K562 (cell line): ENCODE data around the gene SCYL1. TPM values are rescaled to one million over a fixed set of nuclear protein-coding genes. Genes with fewer than 3 reads are reported as not detected.
"Not testable (repeated sequence)": the region's sequence is repeated elsewhere in the genome, so short reads cannot be mapped to it uniquely, and the experiment has no call there.

Experiments used
- ATAC-seq: fragments of 200-7000 bp; cut with Tn5 transposase; 3 replicates; pipeline ENCODE4 v1.9.1; 2020; ENCODE audit warnings: moderate library complexity
- BruUV-seq: library from RNA; stranded (reverse); fragments of 400-500 nt; replicated peaks from 2 replicates; lab custom pipeline; 2021; lab: Mats Ljungman, UMichigan
- CTCF ChIA-PET: fragments of 300-600 bp; formaldehyde crosslinking; extraction: SDS; loops from one replicate; lab custom pipeline; 2021; ENCODE audit warnings: low intra/inter-chr PET ratio; lab: Yijun Ruan, JAX
- POLR2A ChIA-PET: fragments of 300-600, 350-650 bp; sonication (Branson Sonifier 250); formaldehyde crosslinking; extraction: SDS; loops from one replicate; lab custom pipeline; 2021; ENCODE audit warnings: antibody characterized with exemption, inconsistent platforms; lab: Yijun Ruan, JAX
- DNase-seq, 4 experiments: peaks; one replicate each; pipeline versions ENCODE4 v3.0.0 to v3.0.0-alpha.2; 2011 to 2018; ENCODE audit warnings: low spot score in 3 of 4, mixed read lengths in 3 of 4; ENCODE audit errors: extremely low read depth in 1 of 4
- FAIRE-seq: peaks from 2 replicates; lab custom pipeline; 2011; peaks lifted over from hg19 to GRCh38; lab: Jason Lieb, UNC
- H2AFZ ChIP-seq: 2 replicates; pipeline ENCODE4 v1.6.0; 2011; ENCODE audit warnings: low read depth, low read length, control low read depth, inconsistent platforms
- H3K27ac ChIP-seq: fragments of 200-600 bp; 3 replicates; pipeline ENCODE4 v1.8.0; 2011; ENCODE audit warnings: low read depth, mild to moderate bottlenecking, control low read depth, inconsistent platforms, low read length, moderate library complexity, mixed read lengths; ENCODE audit errors: extremely low read depth
- H3K27me3 ChIP-seq, 2 experiments: fragments of 300-600 bp in 1 of 2; 2 replicates in 1 of 2; 3 replicates in 1 of 2; pipeline versions ENCODE4 v1.6.0 to v1.8.0; 2011; ENCODE audit warnings: inconsistent platforms in 2 of 2, low read length in 2 of 2, mild to moderate bottlenecking in 1 of 2, mixed read lengths in 1 of 2, moderate library complexity in 1 of 2; ENCODE audit not compliant: control insufficient read depth in 2 of 2, insufficient read depth in 2 of 2
- H3K36me3 ChIP-seq: fragments of 300-600 bp; 3 replicates; pipeline ENCODE4 v1.8.0; 2011; ENCODE audit warnings: mild to moderate bottlenecking, low read length, inconsistent platforms; ENCODE audit not compliant: control insufficient read depth, insufficient read depth
- H3K4me1 ChIP-seq, 2 experiments: fragments of 200-600 bp in 1 of 2; replicated peaks in 1 of 2; 2 replicates in 1 of 2; 3 replicates in 1 of 2; pipeline versions ENCODE4 v1.5.1 to v1.8.0; 2011; ENCODE audit warnings: inconsistent platforms in 2 of 2, low read length in 2 of 2, mild to moderate bottlenecking in 1 of 2, mixed read lengths in 1 of 2, moderate library complexity in 1 of 2; ENCODE audit not compliant: control insufficient read depth in 2 of 2, insufficient read depth in 2 of 2
- H3K4me2 ChIP-seq: 2 replicates; pipeline ENCODE4 v1.6.1; 2011; ENCODE audit warnings: low read length, control low read depth, inconsistent platforms, mixed read lengths; ENCODE audit not compliant: insufficient read depth
- H3K4me3 ChIP-seq: fragments of 200-600 bp; sonication (generic), shearing (Covaris generic); 2 replicates; pipeline ENCODE4 v1.5.1; 2016; ENCODE audit warnings: control low read depth, inconsistent platforms
- H3K79me2 ChIP-seq: fragments of 200-600 bp; 3 replicates; pipeline ENCODE4 v1.8.0; 2011; ENCODE audit warnings: low read length, inconsistent platforms; ENCODE audit not compliant: control insufficient read depth, insufficient read depth
- H3K9ac ChIP-seq, 2 experiments: 2 replicates each; pipeline versions ENCODE4 v1.6.0 to v1.6.1; 2011; ENCODE audit warnings: low read depth in 2 of 2, low read length in 2 of 2, control low read depth in 1 of 2, inconsistent platforms in 1 of 2, mild to moderate bottlenecking in 1 of 2, mixed read lengths in 1 of 2; ENCODE audit not compliant: insufficient read depth in 1 of 2
- H3K9me1 ChIP-seq: one replicate; pipeline ENCODE4 v1.6.0; 2011; ENCODE audit warnings: inconsistent platforms, mild to moderate bottlenecking, low read length, moderate library complexity; ENCODE audit not compliant: control insufficient read depth, insufficient read depth
- H3K9me3 ChIP-seq: replicated peaks from 2 replicates; pipeline ENCODE4 v1.5.1; 2011; ENCODE audit warnings: low read depth, low read length, inconsistent platforms; ENCODE audit not compliant: control insufficient read depth, insufficient read depth
- H4K20me1 ChIP-seq: replicated peaks from 2 replicates; pipeline ENCODE4 v1.6.1; 2011; ENCODE audit warnings: low read length, inconsistent platforms, mixed read lengths; ENCODE audit not compliant: control insufficient read depth, insufficient read depth
- KHSRP ChIP-seq: fragments of 450-650 bp; IDR thresholded peaks from 2 replicates; pipeline ENCODE4 v1.6.1; 2017
- MCM3 ChIP-seq: fragments of 450-650 bp; IDR thresholded peaks from 2 replicates; pipeline ENCODE4 v1.6.1; 2016
- NCOR1 ChIP-seq: fragments of 450-650 bp; IDR thresholded peaks from 2 replicates; pipeline ENCODE4 v1.6.1; 2016; ENCODE audit warnings: mild to moderate bottlenecking, moderate library complexity
- SETDB1 ChIP-seq: IDR thresholded peaks from one replicate; pipeline ENCODE4 v1.6.1; 2012; ENCODE audit warnings: low read length, control low read depth, inconsistent platforms
- TRIM25 ChIP-seq: fragments of 450-650 bp; IDR thresholded peaks from 2 replicates; pipeline ENCODE4 v1.7.0; 2016; ENCODE audit warnings: borderline replicate concordance
- ZBED1 ChIP-seq: IDR thresholded peaks from 2 replicates; pipeline ENCODE4 v1.6.1; 2014
- ZBTB7A ChIP-seq: IDR thresholded peaks from 2 replicates; pipeline ENCODE4 v1.6.1; 2011; ENCODE audit warnings: low read depth, mild to moderate bottlenecking, low read length, moderate library complexity, borderline replicate concordance; ENCODE audit not compliant: control insufficient read depth
- ZFX ChIP-seq: sonication (generic); formaldehyde crosslinking; IDR thresholded peaks from 2 replicates; pipeline ENCODE4 v1.8.0; 2022; ENCODE audit warnings: mild to moderate bottlenecking, missing genetic modification reagents, moderate library complexity
- ZNF121 ChIP-seq: sonication (generic); formaldehyde crosslinking; conservative IDR thresholded peaks from 2 replicates; pipeline ENCODE4 v1.8.0; 2022; ENCODE audit warnings: missing genetic modification reagents
- ZNF212 ChIP-seq: fragments of 450-650 bp; formaldehyde crosslinking; IDR thresholded peaks from 2 replicates; pipeline ENCODE4 v1.4.0; 2020; ENCODE audit warnings: mild to moderate bottlenecking
- ZNF239 ChIP-seq: fragments of 250-450 bp; sonication (Bioruptor Pico); IDR thresholded peaks from 2 replicates; pipeline ENCODE4 v1.4.0; 2020; ENCODE audit warnings: mild to moderate bottlenecking
- ZZZ3 ChIP-seq: fragments of 450-650 bp; IDR thresholded peaks from 2 replicates; pipeline ENCODE4 v1.6.1; 2016; ENCODE audit warnings: antibody characterized with exemption, mild to moderate bottlenecking, moderate library complexity
- WGBS: fragments of 100-300 bp; shearing (Covaris generic); methylation state at CpG from one replicate; pipeline ENCODE4 v1.1.6; 2016; ENCODE audit warnings: low coverage, mixed read lengths; ENCODE audit not compliant: insufficient coverage; ENCODE audit errors: missing lambda C conversion rate; 5-methylcytosine and 5-hydroxymethylcytosine counted together
- in situ Hi-C: fragments of 300-500 bp; cut with MboI; formaldehyde crosslinking; loops from 4 replicates; pipeline ENCODE4 v1.15.0; 2018; ENCODE audit warnings: inconsistent platforms, mixed read lengths
- intact Hi-C: fragments of 100-400 bp; cut with micrococcal nuclease; formaldehyde crosslinking; loops from 2 replicates; pipeline ENCODE4 v1.14.2; 2022
- polyA plus RNA-seq, 8 experiments: library from polyadenylated mRNA; depleted of rRNA in 4 of 8; stranded (reverse) in 5 of 8; unstranded in 3 of 8; fragments of >200 nt; fragmentation: Nextera tagmentation in 2 of 8; fragmentation: Illumina TruSeq in 1 of 8; extraction: Ambion mirVana in 2 of 8; extraction: Trizol in 1 of 8; gene quantifications; 2 replicates each; pipeline versions ENCODE4 v1.2.1 to v1.2.3, GENCODE V29; 2011 to 2014; ENCODE audit warnings: inconsistent platforms in 1 of 8, missing spikeins in 1 of 8
- total RNA-seq, 7 experiments: library from RNA; depleted of rRNA in 6 of 7; stranded (reverse); fragments of >200 nt in 6 of 7; fragmentation: Illumina TruSeq in 2 of 7; extraction: Trizol in 2 of 7; gene quantifications; 2 replicates each; pipeline versions ENCODE4 v1.2.1 to v1.2.3, GENCODE V29; 2011 to 2021; ENCODE audit warnings: low replicate concordance in 1 of 7

The SCYL1 gene
- total and polyA plus RNA-seq, 9 of the 15 experiments (the other 6 are each of a cell fraction or from before 2014, with no cell fraction given): 1.9 to 145 (median 57.6) TPM

GRCh38 chr11:65512311-65512710 lies 12.6 kb upstream of the SCYL1 start:
- BruUV-seq, DNase-seq, H3K9me3 ChIP-seq, H3K9ac ChIP-seq, H3K4me2 ChIP-seq, H3K36me3 ChIP-seq, H3K27me3 ChIP-seq, intact Hi-C loops, H3K4me3 ChIP-seq, CTCF ChIA-PET, H2AFZ ChIP-seq, FAIRE-seq, H3K27ac ChIP-seq, ATAC-seq, H4K20me1 ChIP-seq, H3K9me1 ChIP-seq: not testable (repeated sequence)
- WGBS: 72% methylated on average over 3 of the region's 3 CpGs
- peaks cover 5 to 14% of the 10 kb centered on the region in 2 experiments; a peak in 4 of 5 replicates for H3K4me1 ChIP-seq
- peaks cover 14% of the 10 kb centered on the region; the same call in 2 of the 3 replicates for H3K79me2 ChIP-seq
- POLR2A ChIA-PET: interaction anchor here (0.6 to 22.8 kb wide), 5 partner anchors 13 to 269 kb away, joined by 3 to 1349 read pairs (median 198); partner anchors contain the start of genes AP5B1, MALAT1 and NEAT1
- in situ Hi-C loops: loop anchor here (5.0 kb wide), 3 partner anchors 95 to 235 kb away; no protein-coding TSS in a partner anchor

DNA sequence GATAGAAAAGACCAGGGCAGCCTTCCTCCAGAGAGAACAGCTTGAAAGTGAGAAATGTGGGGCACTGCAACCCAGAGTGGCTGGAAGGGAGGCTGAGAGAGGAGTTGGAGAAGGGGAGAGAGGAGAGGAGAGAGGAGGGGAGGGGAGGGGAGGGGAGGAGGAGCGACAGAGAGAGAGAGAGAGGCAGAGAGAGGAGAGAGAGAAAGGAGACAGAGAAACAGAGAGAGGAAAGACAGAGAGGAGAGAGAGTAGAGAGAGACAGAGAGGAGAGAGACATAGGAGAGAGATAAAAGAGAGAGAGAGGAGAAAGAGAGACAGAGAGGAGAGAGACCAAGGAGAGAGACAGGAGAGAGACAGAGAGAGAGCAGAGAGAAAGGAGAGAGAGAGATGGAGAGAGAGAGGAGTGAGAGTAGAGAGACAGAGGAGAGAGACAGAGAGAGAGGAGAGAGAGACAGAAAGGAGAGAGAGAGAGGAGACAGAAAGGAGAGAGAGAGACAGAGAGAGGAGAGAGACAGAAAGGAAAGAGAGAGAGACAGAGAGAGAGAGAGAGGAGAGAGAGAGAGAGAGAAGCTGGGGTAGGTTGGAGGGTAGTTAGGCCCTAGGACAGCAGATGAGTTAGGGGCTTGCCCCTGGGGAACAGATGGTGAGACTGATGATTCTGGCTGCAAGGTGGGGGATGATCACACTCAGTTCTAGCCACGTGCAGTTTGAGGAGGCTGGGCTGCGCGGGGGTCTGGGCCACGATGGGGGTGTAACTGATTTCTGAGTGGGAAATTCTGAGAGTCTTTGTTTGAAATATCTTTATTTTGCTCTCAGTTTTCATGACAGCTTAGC lies 8.5 kb upstream of the SCYL1 start:
- intact Hi-C loops (no loop called here), in situ Hi-C loops (no loop called here)
- Histone ChIP-seq H3K9ac (peak overlapping the region in 1 of 2 experiments; percentile 80; a peak in 1 of 4 replicates), H3K9me3 (no peaks in the 10 kb centered on the region), H3K4me3 (no peak overlapping the region), H2AFZ (peak overlapping the region; percentile 77), H3K4me2 (no peak overlapping the region), H3K27me3 (no peaks in the 10 kb centered on the region), H3K9me1 (no peaks in the 10 kb centered on the region), H3K4me1 (peaks cover 0 to 12% of the 10 kb centered on the region in 2 experiments; a peak in 2 of 5 replicates), H3K36me3 (no peaks in the 10 kb centered on the region), H3K27ac (no peak overlapping the region), H4K20me1 (no peaks in the 10 kb centered on the region), H3K79me2 (no peaks in the 10 kb centered on the region)
- 35% methylated on average over 4 of the region's 5 CpGs for WGBS
- ATAC-seq (peak; percentile 62), FAIRE-seq (peak; percentile 19), DNase-seq (no peak)
- CTCF ChIA-PET: interaction anchor here (0.5 to 0.7 kb wide), 2 partner anchors 150 to 229 kb away, joined by 3 to 4 read pairs; no protein-coding TSS in a partner anchor
- POLR2A ChIA-PET: interaction anchor here (0.6 to 22.8 kb wide), 7 partner anchors 10 to 114 kb away, joined by 3 to 1349 read pairs (median 5); partner anchors contain the start of genes MALAT1 and NEAT1
- no TSS peak for BruUV-seq
- TF ChIP-seq ZZZ3 (no peak), ZNF212 (CRISPR knock-in tag) (no peak), ZFX (CRISPR knock-in tag) (no peak), ZBTB7A (peak; percentile 50; the same call in 1 of the 2 replicates), MCM3 (no peak), ZNF121 (no peak), ZBED1 (no peak), TRIM25 (peak; percentile 86; the same call in 1 of the 2 replicates), SETDB1 (no peak), KHSRP (no peak), NCOR1 (0 out of 2 replicates have a peak, but pooled peaks have one; percentile 36), ZNF239 (CRISPR knock-in tag) (no peak)
